ENCODE measurements around the gene TSPAN31.

The TSPAN31 gene

DNA sequence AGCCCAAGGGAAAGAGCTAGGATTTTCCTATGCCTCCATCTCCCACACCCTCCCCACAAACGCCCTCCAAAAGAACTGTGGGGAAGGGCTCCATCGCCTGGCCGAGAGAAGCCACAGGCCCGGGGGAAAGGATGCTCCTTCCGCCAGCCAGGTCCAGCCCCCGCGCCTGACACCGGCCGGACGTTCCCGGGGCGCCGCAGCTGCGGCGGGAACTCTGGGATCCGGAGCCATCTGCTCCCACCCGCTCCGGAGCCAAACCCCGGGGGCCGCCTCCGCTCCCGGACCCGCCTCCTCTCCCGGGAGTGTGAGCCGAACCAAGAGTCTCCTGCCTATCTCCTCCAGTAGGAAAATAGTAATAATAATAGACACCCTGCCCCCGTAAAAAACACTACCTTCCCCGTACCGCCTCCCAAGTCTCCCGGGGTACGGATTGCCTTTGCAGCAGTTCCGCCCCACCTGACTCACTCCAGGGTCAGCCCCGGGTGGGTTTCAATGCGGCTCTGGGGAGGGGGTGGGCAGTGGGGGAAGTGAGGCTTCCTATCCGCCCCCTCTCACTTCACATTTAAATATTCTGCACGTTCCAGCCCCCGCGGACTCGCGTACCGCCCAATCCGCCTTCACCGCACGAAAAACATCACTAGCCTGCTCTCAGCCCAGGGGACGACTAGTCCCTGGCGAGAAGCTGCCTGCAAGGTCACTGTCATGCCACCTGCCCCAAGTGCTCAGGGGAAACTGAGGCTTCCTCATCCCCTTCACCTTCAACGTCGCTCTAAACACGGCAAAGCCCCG lies 8.7 kb upstream of the TSPAN31 start:
- no peak for DNase-seq (ENCODE audit: low read depth)

DNA sequence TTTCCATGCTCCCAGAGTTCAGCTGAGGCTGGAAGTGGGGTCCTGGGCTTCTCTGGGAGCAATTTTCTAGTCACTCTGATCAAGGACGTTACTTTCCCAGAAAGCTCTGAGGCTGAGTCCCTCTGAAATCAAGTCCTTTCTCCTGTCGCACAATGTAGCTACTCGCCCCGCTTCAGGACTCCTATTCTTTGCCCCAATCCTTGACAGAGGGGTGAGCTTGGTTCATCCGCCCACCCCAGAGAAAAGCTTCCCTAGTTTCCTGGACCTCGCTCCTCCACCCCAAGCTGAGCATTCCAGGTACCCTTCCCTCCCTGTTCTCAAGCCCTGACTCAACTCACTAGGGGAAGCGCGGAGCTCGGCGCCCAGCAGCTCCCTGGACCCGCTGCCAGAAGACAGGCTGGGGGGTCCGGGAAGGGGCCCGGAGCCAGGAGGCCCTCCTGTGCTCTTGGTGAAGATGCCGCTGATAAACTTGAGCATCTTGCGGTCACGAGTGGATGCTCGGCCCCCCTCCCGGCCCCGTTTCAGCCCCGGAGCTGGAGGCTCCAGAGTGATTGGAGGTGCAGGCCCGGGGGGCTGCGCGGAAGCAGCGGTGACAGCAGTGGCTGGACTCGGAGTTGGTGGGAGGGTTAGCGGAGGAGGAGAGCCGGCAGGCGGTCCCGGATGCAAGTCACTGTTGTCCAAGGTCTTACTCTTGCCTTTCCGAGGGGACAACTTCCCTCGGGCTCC lies 7.9 kb upstream of the TSPAN31 start:
- no peak for DNase-seq (ENCODE audit: low read depth)

DNA sequence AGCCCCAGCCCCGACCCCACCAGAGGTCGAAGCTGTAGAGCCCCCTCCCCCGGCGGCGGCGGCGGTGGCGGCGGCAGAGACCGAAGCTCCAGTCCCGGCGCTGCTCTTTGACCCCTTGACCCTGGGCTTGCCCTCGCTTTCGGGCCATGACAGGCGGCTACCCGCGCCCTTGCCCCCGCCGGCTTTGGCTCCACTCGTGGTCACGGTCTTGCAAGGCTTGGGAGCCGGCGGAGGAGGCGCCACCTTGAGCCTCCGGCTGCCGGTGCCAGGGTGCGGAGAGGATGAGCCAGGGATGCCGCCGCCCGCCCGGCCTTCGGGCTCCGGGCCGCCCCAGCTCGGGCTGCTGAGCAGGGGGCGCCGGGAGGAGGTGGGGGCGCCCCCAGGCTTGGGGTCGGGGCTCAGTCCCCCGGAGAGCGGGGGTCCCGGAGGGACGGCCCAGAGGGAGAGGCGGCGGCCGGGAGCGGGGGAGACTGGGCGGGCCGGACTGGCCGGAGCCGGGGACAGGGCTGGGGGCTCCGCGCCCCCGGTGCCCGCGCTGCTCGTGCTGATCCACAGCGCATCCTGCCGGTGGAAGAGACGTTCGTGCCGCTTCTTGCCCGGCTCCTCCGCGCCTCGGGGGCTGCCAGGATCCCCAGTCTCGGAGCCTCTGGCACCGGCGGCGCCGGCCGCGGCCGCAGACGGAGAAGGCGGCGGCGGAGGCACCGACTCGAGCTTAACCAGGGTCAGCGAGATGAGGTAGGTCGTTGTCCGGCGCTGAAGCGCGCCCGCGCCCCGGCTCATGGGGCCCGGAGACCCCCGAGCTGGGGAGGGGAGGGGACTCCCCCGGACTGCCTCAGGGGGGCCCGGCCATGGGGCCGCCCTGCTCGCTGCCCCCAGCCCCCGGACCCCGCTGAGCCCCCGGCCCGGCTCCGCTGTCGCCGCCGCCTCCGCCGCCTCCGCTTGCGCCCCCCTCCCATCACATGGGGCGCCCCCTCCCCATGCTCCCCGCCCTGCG lies 7.1 kb upstream of the TSPAN31 start:
- no peak for DNase-seq (ENCODE audit: low read depth)

DNA sequence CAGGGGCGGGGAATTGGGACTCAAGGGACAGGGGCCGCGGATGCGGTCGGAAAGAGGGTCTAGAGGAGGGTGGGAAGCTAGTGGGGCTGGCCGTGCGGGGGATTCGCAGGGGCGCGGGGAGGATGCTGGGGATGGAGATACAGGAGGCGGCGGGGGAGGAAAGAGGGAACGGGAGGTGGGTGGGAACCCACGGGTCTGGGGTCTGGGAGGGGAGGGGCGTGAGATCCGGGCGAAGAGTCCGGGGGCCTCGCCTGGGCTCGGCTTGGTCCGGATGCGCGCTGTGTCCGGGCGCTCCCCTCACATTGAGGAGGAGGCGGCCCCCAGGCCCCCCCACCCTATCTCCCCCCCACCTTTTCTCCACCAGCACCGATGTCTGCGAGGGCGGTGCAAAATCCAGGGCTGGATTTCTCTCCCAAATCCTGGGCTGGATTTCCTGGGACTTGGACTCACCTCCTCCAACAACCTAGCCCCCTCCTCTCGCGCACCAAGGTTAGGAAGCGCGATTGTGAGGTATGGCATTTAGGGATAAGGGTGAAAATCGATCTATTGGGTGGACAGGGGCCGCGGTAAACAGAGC lies 6.1 kb upstream of the TSPAN31 start, which contains the start of gene AGAP2:
TSS of gene AGAP2 (minus strand) at position 82 of the 577 bp plus-strand sequence. CDS start 496 bp downstream, outside the sequence.
- DNase-seq (ENCODE audit: low read depth): no peak

DNA sequence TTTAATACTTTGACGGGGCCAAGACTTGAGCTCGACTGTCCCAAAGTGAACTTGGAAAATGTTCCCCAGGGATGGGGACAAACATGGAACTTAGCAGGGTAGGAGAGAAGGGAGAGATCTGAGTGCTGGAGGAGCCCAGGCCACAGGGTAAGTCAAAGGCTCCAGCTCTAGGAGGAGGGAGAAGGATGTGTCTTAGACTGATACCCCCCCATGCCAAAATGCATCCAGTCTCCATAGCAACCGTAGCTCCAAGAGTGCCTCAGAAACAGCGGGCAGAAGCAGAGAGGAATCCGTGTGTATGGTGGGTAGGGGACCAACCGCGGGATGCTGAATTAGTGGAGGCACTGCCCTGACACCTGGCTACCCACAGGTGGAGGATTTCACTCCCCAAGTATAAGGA lies 5.5 kb upstream of the TSPAN31 start:
- no peak for DNase-seq (ENCODE audit: low read depth)

DNA sequence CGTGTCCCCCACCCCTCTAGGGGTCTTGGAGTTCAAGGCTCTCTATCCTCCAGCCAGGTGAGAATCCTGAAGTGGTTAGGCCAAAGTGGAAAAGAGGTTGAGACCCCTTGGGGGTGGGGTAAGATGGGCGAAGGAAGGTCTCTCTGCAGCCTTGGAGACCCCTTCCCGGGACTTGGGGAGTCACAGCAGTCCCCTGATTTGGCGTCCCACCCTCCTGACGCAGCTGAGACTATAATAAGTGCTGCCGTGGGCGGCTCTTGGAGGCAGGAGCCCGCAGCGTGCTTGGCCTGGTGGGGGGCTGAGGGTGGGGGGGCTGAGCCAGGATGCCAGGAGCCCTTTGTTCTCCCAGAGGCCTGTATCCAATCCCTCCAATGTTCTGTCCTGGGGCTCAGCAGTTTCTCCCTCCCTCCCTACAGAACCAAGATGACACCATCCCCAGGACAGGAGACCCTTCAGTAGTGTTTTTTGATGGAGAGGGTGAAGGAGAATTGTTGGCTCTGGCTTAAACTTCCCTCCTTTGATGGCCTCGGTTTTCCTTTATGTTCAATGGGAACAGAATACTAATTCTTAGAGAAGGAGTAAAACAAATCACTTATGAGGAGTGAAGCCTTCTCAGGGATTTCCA lies 4.8 kb upstream of the TSPAN31 start:
- DNase-seq (ENCODE audit: low read depth): no peak

DNA sequence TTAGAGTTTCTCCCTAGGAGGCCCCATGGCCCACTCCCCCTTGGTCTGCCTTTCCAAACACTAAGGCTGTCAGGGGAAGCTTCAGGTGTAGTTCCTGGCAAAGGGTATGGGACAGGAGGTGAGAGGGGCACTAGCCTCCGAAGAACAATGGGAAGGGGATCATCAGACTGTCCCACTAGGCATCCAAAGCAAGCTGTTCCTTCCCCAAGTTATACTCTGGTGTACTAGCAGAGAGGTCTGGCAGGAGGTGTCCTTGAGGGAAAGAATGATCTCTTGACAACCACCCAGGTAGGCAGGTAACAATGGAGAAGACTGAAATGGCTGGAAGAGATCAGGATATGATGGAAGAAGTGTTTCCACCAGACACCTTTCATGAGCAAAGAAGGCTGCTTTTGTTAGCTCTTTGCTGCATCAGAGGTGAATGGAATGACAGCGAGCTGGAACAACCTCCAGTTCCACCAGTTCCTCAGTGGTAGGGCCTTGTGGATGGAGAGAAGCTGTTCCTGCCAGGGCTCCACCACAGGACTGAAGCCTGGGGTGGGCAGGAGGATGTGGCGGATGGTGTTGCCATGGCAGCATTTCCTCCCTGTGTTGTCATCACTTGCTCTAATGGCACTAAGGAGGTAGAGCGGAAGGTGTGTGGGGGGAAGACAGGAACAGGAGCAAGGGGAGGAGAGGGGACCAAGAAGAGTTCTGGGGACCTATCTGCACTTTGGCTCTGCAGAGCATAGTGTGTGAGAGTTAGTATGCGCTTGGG lies 4.0 kb upstream of the TSPAN31 start:
- peak; percentile 73 for DNase-seq (ENCODE audit: low read depth)

DNA sequence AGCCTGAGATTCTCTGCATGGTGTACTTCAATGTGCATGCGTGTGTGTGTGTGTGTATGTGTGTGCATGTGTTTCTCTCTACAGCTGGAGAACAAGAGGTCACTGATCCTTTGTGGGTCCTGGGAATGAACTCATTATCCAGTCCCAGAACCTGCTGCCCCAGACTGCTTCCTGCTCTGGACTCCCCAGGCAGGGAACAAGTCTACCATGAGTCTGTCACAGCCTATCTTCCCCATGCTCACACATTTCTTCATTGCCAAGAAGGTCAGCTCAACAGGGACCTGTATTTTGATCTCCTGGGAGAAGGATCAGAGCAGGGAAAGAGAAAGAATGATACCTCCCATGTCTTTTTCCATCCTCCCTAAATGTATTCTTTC lies 3.4 kb upstream of the TSPAN31 start:
- no peak for DNase-seq (ENCODE audit: low read depth)

DNA sequence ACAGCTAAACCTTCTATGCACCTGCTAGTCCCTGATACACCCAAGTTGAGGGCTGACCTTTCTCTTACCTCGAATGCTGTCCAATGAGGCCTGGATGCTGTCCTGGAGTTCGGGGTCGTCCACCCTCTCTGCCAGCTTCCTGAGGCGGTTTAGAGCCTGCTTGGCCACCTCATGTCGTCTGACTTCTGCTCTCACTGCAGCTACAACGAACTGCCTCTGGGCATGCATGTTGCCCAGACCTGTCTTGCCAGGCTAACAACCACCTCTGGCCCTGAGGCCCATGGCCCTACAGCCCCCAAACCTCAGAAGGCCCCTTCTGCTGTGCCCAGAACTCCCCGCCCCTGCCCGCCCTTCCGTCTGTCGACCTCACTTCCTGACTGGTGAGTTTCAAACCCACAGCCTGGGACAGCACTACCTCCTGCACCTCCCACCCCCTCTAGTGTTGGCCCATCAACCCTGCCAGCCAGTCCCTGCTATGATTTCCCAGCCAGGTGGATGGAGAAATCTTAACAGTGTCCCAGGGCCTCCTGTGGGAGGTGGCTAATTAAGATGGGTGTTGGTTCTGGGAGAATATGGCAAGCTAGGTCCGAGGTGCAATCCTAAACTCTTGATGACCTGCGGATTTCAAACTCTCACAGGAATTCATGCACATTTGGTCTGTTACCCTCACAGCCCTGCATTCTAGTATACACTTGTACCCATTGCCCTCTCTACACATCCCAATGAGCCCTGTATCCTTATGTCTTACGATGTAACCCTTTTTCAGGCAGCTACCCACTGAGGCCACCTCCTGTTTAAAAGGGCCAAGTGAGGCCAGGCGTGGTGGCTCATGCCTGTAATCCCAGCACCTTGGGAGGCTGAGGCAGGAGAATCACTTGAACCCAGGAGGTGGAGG lies 2.7 kb upstream of the TSPAN31 start:
- peak; percentile 74 for DNase-seq (ENCODE audit: low read depth)

DNA sequence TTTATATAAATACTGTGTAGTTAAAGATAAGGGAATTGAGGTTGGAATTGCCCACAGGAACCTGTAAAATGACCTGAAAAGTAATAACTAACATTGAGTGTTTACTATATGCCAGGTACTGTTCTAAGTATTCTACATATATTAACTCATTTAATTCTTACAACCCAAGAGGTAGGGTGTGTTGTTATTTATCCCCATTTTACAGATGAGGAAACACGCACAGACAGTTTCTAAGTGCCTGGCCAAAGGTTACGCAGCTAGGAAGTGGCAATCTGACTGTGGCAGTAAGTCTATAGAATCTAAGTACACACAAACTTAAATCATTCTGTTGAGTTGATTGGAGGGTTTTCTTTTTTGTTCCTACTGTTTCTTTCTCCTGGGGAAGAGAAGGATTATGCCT lies 1.1 kb upstream of the TSPAN31 start:
- DNase-seq (ENCODE audit: low read depth): no peak

DNA sequence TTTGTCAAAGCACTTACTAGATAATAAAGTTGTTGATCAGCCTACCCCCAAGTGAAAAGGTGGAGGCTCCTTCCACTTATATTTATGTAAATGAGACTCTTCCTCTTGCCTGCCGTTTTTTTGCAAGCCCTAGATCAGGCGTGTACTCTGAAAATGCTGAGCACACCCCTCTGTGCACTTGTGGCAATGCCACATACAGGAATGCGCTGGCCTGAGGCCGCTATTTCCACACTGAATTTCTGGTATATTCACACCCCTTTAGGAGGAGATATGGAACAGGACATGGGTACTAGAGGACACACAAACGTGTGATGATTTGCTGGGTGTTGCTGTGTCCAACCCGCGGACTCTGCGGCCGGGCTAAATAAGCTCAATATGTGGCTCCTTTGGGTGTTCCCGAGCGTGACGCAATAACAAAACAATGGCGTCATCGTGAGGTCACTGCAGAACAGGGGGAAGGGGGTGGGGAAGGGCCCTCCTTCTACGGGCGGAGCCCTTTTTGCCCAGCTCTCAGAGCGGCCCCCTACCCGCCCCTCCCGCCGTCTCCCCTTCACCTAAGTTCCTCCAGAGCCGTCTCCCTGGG lies 554 bp upstream of the TSPAN31 start:
- peak; percentile 48 for DNase-seq (ENCODE audit: low read depth)

DNA sequence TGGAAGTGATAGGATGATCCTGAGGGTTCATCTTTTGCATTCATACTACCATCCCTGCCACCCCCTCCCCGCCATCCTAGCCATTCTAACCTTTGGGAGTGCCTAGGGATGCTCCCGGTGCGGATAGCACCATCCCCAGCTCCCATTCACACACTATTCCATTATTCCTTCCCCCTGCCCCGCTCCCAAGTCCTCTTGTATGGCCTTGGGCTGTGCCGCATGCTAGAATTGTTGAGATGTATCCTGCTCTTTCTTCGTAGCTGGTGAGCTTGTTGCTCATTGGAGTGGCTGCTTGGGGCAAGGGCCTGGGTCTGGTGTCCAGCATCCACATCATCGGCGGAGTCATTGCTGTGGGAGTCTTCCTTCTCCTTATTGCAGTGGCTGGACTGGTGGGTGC lies 644 bp downstream of the TSPAN31 start:
- DNase-seq (ENCODE audit: low read depth): no peak

DNA sequence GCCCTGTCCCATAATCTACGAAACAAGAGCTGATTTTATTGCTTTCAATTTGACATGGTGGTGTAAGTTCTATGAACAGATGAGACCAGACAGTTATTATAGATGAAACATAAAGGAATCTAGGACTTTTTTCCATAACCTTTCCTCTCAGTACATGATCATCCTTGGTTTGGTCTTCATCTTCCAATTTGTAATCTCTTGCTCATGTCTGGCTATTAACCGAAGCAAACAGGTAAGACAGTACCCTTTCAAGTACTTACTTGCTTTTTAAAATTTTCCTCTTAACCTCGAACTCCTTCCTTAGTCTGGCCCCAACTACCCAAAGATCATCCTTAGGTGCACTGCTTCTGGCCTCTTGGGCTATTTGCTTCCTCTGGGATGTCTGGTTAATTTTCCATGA lies 1.2 kb downstream of the TSPAN31 start:
- DNase-seq (ENCODE audit: low read depth): no peak

DNA sequence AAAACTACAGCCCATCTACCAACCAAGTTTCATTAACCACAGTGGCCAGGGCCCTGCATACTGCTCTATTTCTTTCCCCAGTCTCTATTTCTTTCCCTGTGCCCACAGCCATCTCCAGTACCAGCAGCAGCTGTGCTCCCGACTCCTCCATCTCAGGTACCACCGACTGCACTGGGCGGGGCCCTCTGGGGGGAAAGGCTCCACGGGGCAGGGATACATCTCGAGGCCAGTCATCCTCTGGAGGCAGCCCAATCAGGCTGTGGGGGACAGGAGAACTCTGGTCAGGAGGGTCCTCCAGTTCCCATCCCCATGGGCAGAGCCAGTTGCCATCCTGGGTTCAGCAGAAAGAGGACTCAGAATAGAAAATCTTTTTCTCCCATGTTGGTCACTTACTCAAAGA lies 4.2 kb downstream of the TSPAN31 start:
- no peak for DNase-seq (ENCODE audit: low read depth)

DNA sequence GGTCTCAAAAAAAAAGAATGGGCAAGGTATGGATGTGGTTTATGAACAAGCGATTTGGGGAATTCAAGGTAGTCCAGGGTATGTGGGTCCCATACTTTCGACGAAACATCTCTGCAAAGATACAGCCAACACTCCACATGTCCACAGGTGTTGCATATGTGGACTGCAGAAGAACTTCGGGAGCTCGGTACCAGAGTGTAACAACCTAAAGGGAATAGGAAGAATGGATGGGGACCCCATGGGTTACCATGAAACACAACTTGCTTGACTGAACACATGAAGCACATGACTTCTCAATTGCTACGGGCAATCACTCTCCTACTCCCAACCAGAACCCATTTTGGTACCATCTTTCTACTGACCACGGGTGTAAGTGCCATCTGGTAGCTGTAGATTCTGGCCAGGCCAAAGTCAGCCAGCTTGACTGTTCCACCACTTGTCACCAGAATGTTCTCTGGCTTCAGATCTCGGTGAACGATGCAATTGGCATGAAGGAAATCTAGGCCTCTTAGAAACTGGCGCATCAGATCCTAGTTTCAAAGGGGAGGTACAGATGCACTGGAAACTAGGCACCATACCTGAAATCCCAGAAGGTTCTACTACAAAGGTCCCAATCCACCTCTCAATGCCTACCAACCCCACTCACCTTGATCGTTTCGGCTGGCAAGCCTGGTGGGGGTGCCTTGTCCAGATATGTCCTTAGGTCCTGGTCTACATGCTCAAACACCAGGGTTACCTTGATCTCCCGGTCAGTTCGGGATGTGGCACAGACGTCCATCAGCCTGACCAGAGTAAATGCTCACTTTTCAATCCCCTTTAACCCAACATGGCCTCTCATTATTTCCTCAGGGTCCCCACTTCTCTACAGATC lies 6.0 kb downstream of the TSPAN31 start:
- DNase-seq (ENCODE audit: low read depth): no peak

DNA sequence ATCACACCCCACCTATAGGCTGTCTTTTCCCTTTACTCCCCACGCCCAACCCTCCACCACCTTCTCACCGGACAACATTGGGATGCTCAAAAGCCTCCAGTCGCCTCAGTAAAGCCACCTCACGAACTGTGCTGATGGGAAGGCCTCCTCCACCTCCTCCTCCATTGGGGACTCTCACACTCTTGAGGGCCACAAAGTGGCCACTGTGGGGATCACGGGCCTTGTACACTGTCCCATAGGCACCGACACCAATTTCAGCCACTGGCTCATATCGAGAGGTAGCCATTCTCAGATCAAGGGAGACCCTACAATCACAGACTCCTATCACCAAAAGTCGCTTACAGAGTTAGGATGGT lies 6.6 kb downstream of the TSPAN31 start:
- no peak for DNase-seq (ENCODE audit: low read depth)

DNA sequence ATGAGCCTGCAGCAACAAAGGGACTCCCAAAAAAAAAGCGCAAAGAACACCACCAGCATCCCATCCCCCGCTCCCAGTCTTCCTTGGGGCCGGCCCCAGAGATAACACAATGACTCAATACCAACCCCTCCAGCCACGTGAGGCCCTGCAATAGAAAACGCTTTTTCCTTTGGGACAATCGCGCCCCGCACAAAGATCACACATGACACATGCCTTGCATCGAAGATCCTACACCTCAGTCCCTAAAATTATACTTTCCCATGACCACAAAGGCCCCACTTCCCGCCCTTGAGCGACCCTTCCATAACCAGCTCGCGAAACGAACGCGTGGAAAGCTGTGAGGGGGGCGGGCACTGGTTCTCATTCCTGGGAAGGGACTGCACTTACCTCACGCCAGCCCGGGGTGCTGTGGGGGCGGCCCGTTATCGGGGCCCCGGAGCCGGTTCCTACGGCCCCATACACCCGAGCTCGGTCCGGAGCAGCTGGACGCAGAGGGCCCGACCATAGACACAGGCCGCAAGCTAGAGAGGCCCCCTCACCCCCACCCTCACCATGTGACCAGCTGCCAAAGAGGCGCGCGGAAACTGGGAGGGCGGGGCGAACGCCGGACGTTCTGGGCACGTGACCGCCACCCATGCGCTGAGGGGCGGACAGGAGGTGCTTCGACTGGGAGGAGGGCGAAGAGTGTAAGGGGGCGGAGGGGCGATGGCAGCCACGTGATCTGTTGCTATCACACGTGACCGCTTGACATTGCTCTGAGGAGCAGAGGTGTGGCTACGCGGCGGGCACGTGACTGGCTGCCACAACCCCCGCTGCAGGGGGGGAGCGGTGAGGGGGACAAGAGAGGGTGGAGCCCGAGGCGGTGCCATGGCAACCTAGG lies 7.2 kb downstream of the TSPAN31 start, which contains the start of gene CDK4:
TSS of gene CDK4 (minus strand) at position 523 of the 880 bp plus-strand sequence. CDS start 593 bp downstream, outside the sequence.
- DNase-seq (ENCODE audit: low read depth): peak; percentile 97
